Measurements from ENCODE around the gene PNO1. TPM values are rescaled to one million over a fixed set of nuclear protein-coding genes. Genes with fewer than 3 reads are reported as not detected.

Gene PNO1
- total and polyA plus RNA-seq, 10 of the 15 experiments (the other 5 are each of a cell fraction or from before 2014, with no cell fraction given): 9.7 to 60.2 (median 30.3) TPM

GRCh38 chr2:68216454-68217310, 59.0 kb downstream of the PNO1 start (continued):
- no peak for TF ChIP-seq IRF3 (IDR thresholded peaks at IDR 0.05)
- 0 out of 2 replicates have a peak, but pooled peaks have one; percentile 38 for TF ChIP-seq CBX5 (IDR thresholded peaks at IDR 0.05; ENCODE audit: low read depth)
- no peak for TF ChIP-seq SMC3 (IDR thresholded peaks at IDR 0.05; ENCODE audit: borderline replicate concordance, low read length)
- 0 out of 4 replicates have a peak, but pooled peaks of 1 of the 2 experiments have one; percentile 50 for TF ChIP-seq CEBPB (IDR thresholded peaks at IDR 0.05; ENCODE audit: borderline replicate concordance in 1 of 2, low read depth in 2 of 2, low read length in 2 of 2)
- no peak for TF ChIP-seq PAX8 (IDR thresholded peaks at IDR 0.05)
- TF ChIP-seq SRF (IDR thresholded peaks at IDR 0.05; ENCODE audit: low read depth in 2 of 2, low read length in 2 of 2): no peak
- TF ChIP-seq CBX3 (IDR thresholded peaks at IDR 0.05; ENCODE audit: borderline replicate concordance, low read depth): no peak
- no peak for TF ChIP-seq ZNF274 (IDR thresholded peaks at IDR 0.05; ENCODE audit: insufficient read depth, insufficient read length)
- TF ChIP-seq YY1 (IDR thresholded peaks at IDR 0.05; ENCODE audit: low read depth, low read length): no peak
- TF ChIP-seq NFIC (IDR thresholded peaks at IDR 0.05; ENCODE audit: low read depth, low read length): peak; percentile 87
- TF ChIP-seq NFXL1 (IDR thresholded peaks at IDR 0.05; ENCODE audit: borderline replicate concordance): no peak
- TF ChIP-seq GABPA (IDR thresholded peaks at IDR 0.05; ENCODE audit: low read depth): 0 out of 2 replicates have a peak, but pooled peaks have one; percentile 41
- TF ChIP-seq SIX5 (IDR thresholded peaks at IDR 0.05; ENCODE audit: low read depth, low read length, severe bottlenecking): no peak
- TF ChIP-seq E2F8 (IDR thresholded peaks at IDR 0.05; ENCODE audit: low read depth, partially characterized antibody): no peak
- no peak for TF ChIP-seq POLR2AphosphoS5 (IDR thresholded peaks at IDR 0.05; ENCODE audit: low read length)
- no peak for TF ChIP-seq BCL3 (IDR thresholded peaks at IDR 0.05; ENCODE audit: borderline replicate concordance, insufficient read depth, low read depth, low read length, poor library complexity, severe bottlenecking)
- TF ChIP-seq MEF2B (IDR thresholded peaks at IDR 0.05; ENCODE audit: partially characterized antibody, poor library complexity, severe bottlenecking): peak; percentile 59
- no peak for TF ChIP-seq HDAC6 (IDR thresholded peaks at IDR 0.05; ENCODE audit: unreplicated experiment)
- no peak for TF ChIP-seq MAX (IDR thresholded peaks at IDR 0.05; ENCODE audit: low read depth, low read length)
- no peak for TF ChIP-seq ETV6 (conservative IDR thresholded peaks at IDR 0.05 in 1 of 2, IDR thresholded peaks at IDR 0.05 in 1 of 2; ENCODE audit: borderline replicate concordance in 1 of 2, low read depth in 1 of 2)
- TF ChIP-seq MTA2 (IDR thresholded peaks at IDR 0.05; ENCODE audit: low read depth): no peak
- no peak for TF ChIP-seq NBN (IDR thresholded peaks at IDR 0.05)
- TF ChIP-seq MXI1 (IDR thresholded peaks at IDR 0.05; ENCODE audit: low read depth, low read length): no peak
- TF ChIP-seq ESRRA (IDR thresholded peaks at IDR 0.05; ENCODE audit: low read length): no peak
- no peak for TF ChIP-seq ASH2L (IDR thresholded peaks at IDR 0.05; ENCODE audit: borderline replicate concordance, low read depth)

Data from GM12878 (cell line).